RWPE2 (cell line): ENCODE results near the gene DDAH2.

Source experiments
- ATAC-seq: fragments of 200-7000 bp; cut with Tn5 transposase; 3 replicates; pipeline ENCODE4 v1.9.1; 2021; ENCODE audit warnings: low read depth
- DNase-seq: peaks from one replicate; pipeline ENCODE4 v3.0.0-alpha.2; 2020; ENCODE audit warnings: low spot score
- H3K27ac ChIP-seq: fragments of 450-650 bp; 2 replicates; pipeline ENCODE4 v1.5.1; 2017; ENCODE audit warnings: mild to moderate bottlenecking; ENCODE audit not compliant: poor library complexity, severe bottlenecking
- H3K27me3 ChIP-seq: fragments of 250-450 bp; sonication (Bioruptor Pico); 2 replicates; pipeline ENCODE4 v1.5.1; 2021; ENCODE audit warnings: mild to moderate bottlenecking, moderate library complexity; ENCODE audit not compliant: insufficient read depth, poor library complexity, severe bottlenecking
- H3K36me3 ChIP-seq: fragments of 250-450 bp; sonication (Bioruptor Pico); 2 replicates; pipeline ENCODE4 v1.5.1; 2020; ENCODE audit warnings: low read depth, mild to moderate bottlenecking, moderate library complexity
- H3K4me1 ChIP-seq: fragments of 250-450 bp; sonication (Bioruptor Pico); 2 replicates; pipeline ENCODE4 v1.5.1; 2021; ENCODE audit warnings: mild to moderate bottlenecking, moderate library complexity; ENCODE audit not compliant: insufficient read depth, poor library complexity, severe bottlenecking
- H3K4me3 ChIP-seq: fragments of 250-450 bp; sonication (Bioruptor Pico); 2 replicates; pipeline ENCODE4 v1.5.1; 2021; ENCODE audit warnings: mild to moderate bottlenecking, moderate library complexity; ENCODE audit not compliant: severe bottlenecking
- H3K9me3 ChIP-seq: fragments of 250-450 bp; sonication (Bioruptor Pico); 2 replicates; pipeline ENCODE4 v1.5.1; 2021; ENCODE audit warnings: mild to moderate bottlenecking, moderate library complexity; ENCODE audit not compliant: severe bottlenecking
- TF ChIP-seq, protein P1 (sequence below): fragments of 450-650 bp; IDR thresholded peaks from one replicate; pipeline ENCODE4 v1.5.1; 2017; ENCODE audit warnings: mild to moderate bottlenecking, moderate library complexity; ENCODE audit not compliant: poor library complexity, severe bottlenecking

The DDAH2 gene

DNA sequence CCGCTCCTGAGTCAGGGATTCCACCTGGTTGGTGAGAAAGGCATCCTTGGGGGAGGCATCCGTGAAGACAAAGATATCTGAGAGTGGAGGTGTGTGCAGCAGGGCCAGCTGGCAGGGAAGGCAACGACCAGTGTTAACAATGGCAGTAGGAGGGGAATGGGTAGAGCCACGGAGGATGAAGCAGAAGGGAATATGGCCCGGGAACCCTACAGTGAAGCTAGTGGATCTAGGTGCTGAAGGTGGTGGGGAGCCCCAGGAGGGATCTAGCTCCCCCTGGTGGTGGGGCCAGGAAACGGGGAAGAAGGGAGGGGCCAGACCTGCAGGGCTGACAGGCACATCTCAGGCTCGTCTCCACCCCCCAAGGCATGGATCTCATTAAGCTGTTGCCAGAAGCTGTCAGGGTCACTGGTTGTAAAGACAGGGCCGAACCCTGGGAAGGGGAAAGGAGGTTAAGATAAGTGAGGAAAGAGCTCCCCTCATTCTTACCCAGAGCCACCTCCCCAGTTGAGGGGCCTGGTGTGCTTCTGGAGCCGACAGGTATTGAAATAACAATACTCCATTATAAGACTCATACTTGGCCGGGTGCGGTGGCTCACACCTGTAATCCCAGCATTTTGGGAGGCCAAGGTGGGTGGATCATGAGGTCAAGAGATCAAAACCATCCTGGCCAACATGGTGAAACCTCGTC lies 40.7 kb upstream of the DDAH2 start:
- Histone ChIP-seq H3K27me3 (no peaks in the 10 kb centered on the region), H3K4me3 (no peak overlapping the region), H3K4me1 (no peaks in the 10 kb centered on the region), H3K9me3 (no peaks in the 10 kb centered on the region), H3K27ac (no peak overlapping the region), H3K36me3 (no peaks in the 10 kb centered on the region)
- DNase-seq (no peak), ATAC-seq (peak; percentile 66)
- TF ChIP-seq, protein P1, sequence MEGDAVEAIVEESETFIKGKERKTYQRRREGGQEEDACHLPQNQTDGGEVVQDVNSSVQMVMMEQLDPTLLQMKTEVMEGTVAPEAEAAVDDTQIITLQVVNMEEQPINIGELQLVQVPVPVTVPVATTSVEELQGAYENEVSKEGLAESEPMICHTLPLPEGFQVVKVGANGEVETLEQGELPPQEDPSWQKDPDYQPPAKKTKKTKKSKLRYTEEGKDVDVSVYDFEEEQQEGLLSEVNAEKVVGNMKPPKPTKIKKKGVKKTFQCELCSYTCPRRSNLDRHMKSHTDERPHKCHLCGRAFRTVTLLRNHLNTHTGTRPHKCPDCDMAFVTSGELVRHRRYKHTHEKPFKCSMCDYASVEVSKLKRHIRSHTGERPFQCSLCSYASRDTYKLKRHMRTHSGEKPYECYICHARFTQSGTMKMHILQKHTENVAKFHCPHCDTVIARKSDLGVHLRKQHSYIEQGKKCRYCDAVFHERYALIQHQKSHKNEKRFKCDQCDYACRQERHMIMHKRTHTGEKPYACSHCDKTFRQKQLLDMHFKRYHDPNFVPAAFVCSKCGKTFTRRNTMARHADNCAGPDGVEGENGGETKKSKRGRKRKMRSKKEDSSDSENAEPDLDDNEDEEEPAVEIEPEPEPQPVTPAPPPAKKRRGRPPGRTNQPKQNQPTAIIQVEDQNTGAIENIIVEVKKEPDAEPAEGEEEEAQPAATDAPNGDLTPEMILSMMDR: peak; percentile 75

DNA sequence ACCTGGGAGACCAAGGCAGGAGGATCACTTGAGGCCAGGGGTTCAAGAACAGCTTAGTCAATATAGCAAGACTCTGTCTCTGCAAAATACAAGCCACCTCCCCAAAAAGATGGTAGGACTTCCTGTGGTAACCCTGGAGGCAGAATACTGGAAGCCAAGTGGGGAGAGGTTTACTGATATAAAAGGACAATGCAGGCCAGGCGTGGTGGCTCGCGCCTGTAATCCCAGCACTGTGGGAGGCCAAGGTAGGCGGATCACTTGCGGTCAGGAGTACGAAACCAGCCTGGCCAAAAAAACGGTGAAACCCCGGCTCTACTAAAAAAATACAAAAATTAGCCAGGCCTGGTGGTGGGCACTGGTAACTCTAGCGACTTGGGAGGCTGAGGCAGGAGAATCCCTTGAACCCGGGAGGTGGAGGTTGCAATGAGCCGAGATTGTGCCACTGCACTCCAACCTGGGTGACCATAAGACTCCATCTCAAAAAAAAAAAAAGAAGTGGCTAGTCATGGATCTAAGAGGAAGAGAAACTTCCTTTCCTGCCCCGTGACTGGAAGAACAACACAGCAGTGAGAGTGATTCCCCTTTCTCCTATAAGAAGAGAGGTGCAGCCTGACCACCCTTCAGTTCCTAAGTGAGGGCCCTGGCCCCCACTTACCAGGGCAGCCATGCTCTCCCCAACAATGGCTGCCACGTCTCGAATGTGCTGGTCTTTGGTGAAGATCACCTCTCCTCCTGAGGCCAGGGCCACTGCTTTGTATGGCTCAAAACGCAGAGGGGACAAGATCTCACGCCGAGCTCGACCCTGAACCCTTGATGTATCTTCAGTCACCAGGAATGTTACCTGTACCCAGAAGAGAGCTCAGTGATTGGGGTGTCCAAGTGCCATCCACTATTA lies 39.5 kb upstream of the DDAH2 start:
- TF ChIP-seq, protein P1: no peak
- ATAC-seq: no peak
- H3K4me1 ChIP-seq: no peaks in the 10 kb centered on the region
- H3K36me3 ChIP-seq: no peaks in the 10 kb centered on the region
- DNase-seq: no peak
- H3K9me3 ChIP-seq: no peaks in the 10 kb centered on the region
- no peak overlapping the region for H3K27ac ChIP-seq
- H3K4me3 ChIP-seq: no peak overlapping the region
- no peaks in the 10 kb centered on the region for H3K27me3 ChIP-seq

DNA sequence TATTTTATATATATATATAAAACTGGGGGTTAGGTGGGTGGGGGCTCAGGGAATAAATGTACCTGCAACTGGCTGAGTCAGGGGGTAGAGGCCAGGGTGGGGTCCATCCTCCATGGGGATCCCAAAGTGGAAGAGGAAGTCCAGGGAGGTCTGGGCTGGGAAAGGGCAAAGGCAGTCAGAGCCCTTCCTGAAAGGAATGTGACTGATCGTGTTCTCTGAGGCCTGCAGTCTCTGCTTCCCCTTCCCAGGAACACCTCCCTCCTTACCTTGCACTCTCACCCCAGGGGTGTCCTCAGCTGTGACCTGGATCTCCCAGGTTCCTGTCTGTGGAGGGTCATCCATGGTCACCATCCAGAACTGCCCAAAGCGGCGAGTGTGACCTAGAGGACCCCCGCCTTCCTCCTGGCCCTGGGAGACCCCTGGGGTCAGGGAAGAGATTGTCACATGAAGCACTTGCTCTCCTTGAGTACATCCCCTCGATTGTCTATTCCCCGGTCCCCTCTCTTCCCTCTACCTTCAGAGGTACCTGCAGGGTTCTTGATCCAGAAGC lies 38.1 kb upstream of the DDAH2 start:
- no peaks in the 10 kb centered on the region for H3K27me3 ChIP-seq
- H3K36me3 ChIP-seq: 0 out of 2 replicates have a peak, but pooled peaks cover 2% of the 10 kb centered on the region
- DNase-seq (no peak), ATAC-seq (no peak)
- no peak overlapping the region for H3K27ac ChIP-seq
- TF ChIP-seq, protein P1: no peak
- no peak overlapping the region for H3K4me3 ChIP-seq
- no peaks in the 10 kb centered on the region for H3K9me3 ChIP-seq
- peaks cover 3% of the 10 kb centered on the region for H3K4me1 ChIP-seq

DNA sequence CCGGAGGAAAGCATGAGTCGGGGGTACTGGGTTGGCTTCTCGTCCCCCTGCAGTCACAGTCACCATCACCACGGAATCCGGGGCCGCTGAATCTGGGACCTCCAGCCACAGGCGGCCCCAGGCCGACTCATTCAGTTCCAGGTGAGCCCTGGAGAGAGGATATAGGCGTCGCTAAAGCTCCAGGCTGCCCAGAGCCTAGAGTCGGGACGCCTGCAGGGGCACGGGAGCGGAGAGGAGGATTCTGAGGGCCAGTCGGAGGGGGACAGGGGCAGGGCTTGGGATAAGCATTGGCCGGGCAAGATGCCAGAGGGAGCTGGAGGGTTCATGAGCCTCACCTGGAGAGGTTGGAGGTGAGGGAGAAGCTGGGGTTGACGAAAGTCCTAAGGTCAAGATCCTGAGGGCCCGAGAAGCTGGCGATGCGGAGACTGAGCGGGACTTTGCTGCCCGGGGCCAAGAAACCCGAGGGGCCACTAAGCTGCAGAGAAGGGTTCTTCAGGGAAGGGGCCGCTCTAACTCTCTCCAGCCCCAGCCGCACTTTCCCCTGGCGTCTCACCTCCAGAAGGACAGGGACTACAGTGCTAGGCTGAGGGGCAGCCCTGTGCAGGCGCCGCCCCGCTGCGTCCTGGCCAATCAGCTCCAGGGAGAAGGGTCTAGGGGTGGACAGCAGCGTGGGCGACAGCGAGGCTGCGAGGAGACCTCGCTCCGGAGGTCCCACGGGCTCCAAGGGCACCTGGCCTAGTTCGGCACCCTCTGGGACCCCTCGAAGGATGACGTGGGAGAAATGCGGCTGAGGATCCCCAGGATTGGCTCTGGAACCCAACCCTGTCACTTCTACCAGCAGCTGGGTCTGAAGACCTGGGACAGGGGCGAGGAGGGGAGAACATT lies 37.1 kb upstream of the DDAH2 start:
- no peaks in the 10 kb centered on the region for H3K27me3 ChIP-seq

More for the DNA sequence above, 37.1 kb upstream of the DDAH2 start:
- TF ChIP-seq, protein P1: no peak
- peaks cover 3% of the 10 kb centered on the region for H3K4me1 ChIP-seq
- peaks cover 12% of the 10 kb centered on the region for H3K36me3 ChIP-seq
- ATAC-seq: no peak
- no peak overlapping the region for H3K27ac ChIP-seq
- no peaks in the 10 kb centered on the region for H3K9me3 ChIP-seq
- H3K4me3 ChIP-seq: no peak overlapping the region
- no peak for DNase-seq
